Activated CD4-positive, alpha-beta memory T cell treated with anti-CD3 and anti-CD28 coated beads for 36 hours (primary cell): ENCODE data around the gene PARD3B. TPM values are rescaled to one million over a fixed set of nuclear protein-coding genes. Genes with fewer than 3 reads are reported as not detected.

Experiments used
- CTCF ChIA-PET: fragments of 350-600 bp; sonication (Branson Sonifier 250); formaldehyde crosslinking; loops from one replicate; lab custom pipeline; 2021; ENCODE audit warnings: antibody characterized with exemption, inconsistent platforms; lab: Charles Lee
- POLR2A ChIA-PET: fragments of 350-600 bp; sonication (Branson Sonifier 250); formaldehyde crosslinking; loops from one replicate; lab custom pipeline; 2021; ENCODE audit warnings: antibody characterized with exemption; lab: Charles Lee
- DNase-seq: peaks from one replicate; pipeline ENCODE4 v3.0.0-alpha.2; 2020
- H3K27ac Mint-ChIP-seq: one replicate; pipeline ENCODE4 v1.8.0; 2021; ENCODE audit warnings: mixed read lengths
- H3K27me3 Mint-ChIP-seq: one replicate; pipeline ENCODE4 v1.8.0; 2021; ENCODE audit warnings: mixed read lengths
- H3K36me3 Mint-ChIP-seq: one replicate; pipeline ENCODE4 v1.8.0; 2021; ENCODE audit warnings: mixed read lengths
- H3K4me1 Mint-ChIP-seq: one replicate; pipeline ENCODE4 v1.8.0; 2021; ENCODE audit warnings: low read depth, mixed read lengths
- H3K4me3 Mint-ChIP-seq: one replicate; pipeline ENCODE4 v1.8.0; 2021; ENCODE audit warnings: mild to moderate bottlenecking, mixed read lengths
- H3K9me3 Mint-ChIP-seq: one replicate; pipeline ENCODE4 v1.8.0; 2021; ENCODE audit warnings: mixed read lengths
- intact Hi-C: fragments of 100-400 bp; cut with micrococcal nuclease; formaldehyde crosslinking; loops from one replicate; pipeline ENCODE4 v1.15.1; 2023
- total RNA-seq, 2 experiments: library from RNA; stranded (reverse); gene quantifications; one replicate each; pipeline ENCODE4 v1.2.3, GENCODE V29; 2021

Gene PARD3B
- total RNA-seq, 2 experiments from 2014 or later, result 0.07 to 0.70 TPM

DNA sequence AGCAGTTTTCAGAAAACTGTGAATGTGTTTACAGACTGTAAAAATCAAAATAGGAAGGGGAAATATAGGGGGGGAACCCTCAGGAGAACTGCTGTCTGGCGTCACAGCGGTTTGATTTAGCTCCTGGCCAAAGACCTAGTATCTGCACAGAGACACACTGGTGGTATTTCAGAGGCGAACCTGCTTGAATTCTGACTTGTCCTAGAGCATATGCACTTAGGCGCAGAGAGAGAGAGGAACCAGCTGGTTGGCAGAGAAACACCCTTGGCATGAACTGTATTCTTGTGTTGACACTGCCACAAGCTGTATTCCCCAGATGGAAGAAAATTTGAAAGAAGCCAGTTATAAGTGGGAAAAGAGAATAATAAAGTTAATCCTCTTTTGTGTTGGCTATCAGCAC is 630.6 kb downstream of the PARD3B start:
- Mint-ChIP-seq H3K4me1 (no peaks in the 10 kb centered on the region), H3K36me3 (no peaks in the 10 kb centered on the region), H3K9me3 (no peaks in the 10 kb centered on the region), H3K4me3 (no peak overlapping the region), H3K27ac (no peak overlapping the region), H3K27me3 (no peaks in the 10 kb centered on the region)
- no peak for DNase-seq
- intact Hi-C loops, result no loop called here
- ChIA-PET CTCF (interaction anchor here (0.6 to 1.6 kb wide), 2 partner anchors 45 to 499 kb away, joined by 3 to 4 read pairs; no protein-coding TSS in a partner anchor), POLR2A (no interaction called here)

DNA sequence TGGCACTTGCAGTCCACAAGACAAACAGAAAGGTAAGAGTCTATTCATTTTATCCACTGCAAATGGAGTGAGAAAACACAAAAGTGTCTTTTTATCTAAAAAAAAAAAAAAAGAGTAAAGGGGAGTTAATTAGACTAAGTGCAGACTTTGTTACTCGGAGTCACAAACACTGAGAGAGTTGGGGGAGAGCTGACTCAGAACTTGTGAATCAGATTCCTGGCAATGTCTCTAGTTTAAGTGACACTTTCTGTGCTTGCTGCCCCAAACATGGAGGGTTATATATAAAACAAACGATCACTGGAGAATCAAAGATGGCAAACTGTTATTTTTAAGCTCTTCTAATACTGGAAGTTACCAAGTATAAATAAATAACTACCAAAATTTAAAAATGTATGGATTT is 631.3 kb downstream of the PARD3B start:
- no peaks in the 10 kb centered on the region for H3K4me1 Mint-ChIP-seq
- no peaks in the 10 kb centered on the region for H3K9me3 Mint-ChIP-seq
- ChIA-PET POLR2A (no interaction called here), CTCF (no interaction called here)
- no peak overlapping the region for H3K27ac Mint-ChIP-seq
- DNase-seq, result no peak
- intact Hi-C loops, result no loop called here
- no peak overlapping the region for H3K4me3 Mint-ChIP-seq
- H3K36me3 Mint-ChIP-seq, result no peaks in the 10 kb centered on the region
- no peaks in the 10 kb centered on the region for H3K27me3 Mint-ChIP-seq

DNA sequence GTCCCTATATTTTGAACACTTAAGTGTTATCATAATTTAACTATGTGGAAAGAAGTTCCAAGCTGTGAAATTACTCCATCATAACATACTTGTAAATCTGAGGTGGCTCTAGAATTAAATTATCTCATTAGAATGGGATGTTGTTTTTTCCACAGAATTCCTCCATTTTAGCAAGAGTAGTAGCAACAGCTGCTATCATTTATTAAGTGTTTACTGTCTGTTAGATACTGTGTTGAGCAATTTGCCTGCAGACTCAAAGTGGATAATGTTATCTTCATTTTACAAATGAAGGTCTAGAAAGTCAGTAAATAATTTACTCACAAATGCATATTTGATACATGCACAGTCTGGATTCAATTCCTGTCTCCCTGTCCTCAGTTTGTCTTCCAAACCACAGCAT is 632.3 kb downstream of the PARD3B start:
- no peak overlapping the region for H3K4me3 Mint-ChIP-seq
- H3K27ac Mint-ChIP-seq, result no peak overlapping the region
- ChIA-PET CTCF (no interaction called here), POLR2A (no interaction called here)
- H3K9me3 Mint-ChIP-seq, result no peaks in the 10 kb centered on the region
- no peaks in the 10 kb centered on the region for H3K27me3 Mint-ChIP-seq
- DNase-seq, result no peak
- no peaks in the 10 kb centered on the region for H3K36me3 Mint-ChIP-seq
- no peaks in the 10 kb centered on the region for H3K4me1 Mint-ChIP-seq
- intact Hi-C loops, result no loop called here

DNA sequence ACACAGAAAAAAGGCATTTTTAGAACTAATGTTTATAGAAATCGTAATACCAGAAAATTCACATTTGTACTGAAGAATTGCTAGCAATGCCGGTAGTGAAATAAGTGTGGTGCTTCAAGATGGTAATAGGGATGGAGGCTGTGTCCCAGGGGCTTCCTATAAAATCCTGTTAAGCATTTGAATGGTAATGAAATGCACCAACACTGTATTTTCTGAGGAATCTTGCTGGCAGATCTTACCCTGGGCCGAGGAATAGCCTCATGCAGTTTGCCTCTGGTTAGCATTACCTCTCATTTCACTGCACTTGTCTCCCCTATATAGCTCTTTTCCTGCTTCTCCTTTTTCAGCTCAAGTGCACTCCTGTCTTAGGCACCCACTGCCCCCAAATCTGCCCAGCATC is 635.5 kb downstream of the PARD3B start:
- no peak overlapping the region for H3K4me3 Mint-ChIP-seq
- H3K27me3 Mint-ChIP-seq, result no peaks in the 10 kb centered on the region
- ChIA-PET POLR2A (no interaction called here), CTCF (no interaction called here)
- no peak for DNase-seq
- H3K36me3 Mint-ChIP-seq, result no peaks in the 10 kb centered on the region
- H3K9me3 Mint-ChIP-seq, result no peaks in the 10 kb centered on the region
- no peak overlapping the region for H3K27ac Mint-ChIP-seq
- intact Hi-C loops, result no loop called here
- no peaks in the 10 kb centered on the region for H3K4me1 Mint-ChIP-seq

DNA sequence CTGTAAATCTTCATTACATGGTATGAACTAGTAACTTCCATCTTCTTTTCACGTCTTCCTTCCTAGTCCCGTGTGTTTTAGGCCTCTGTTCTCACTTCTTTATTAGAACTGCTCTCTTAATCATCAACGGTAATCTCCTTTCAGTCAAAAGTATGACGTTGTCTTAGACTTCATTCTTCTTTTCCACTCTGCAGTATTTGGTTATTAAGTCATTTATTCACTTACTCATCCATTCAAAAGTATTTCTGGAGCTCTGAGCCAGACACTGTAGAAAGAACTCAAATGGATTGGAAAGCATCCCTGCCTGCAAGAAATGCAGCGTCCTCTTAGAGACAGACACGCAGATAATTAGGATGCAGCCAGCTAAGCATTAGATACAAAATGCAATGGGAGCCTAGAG is 642.5 kb downstream of the PARD3B start:
- ChIA-PET CTCF (no interaction called here), POLR2A (no interaction called here)
- H3K4me3 Mint-ChIP-seq, result no peak overlapping the region
- intact Hi-C loops, result no loop called here
- no peak for DNase-seq
- no peak overlapping the region for H3K27ac Mint-ChIP-seq
- H3K27me3 Mint-ChIP-seq, result no peaks in the 10 kb centered on the region
- no peaks in the 10 kb centered on the region for H3K4me1 Mint-ChIP-seq
- no peaks in the 10 kb centered on the region for H3K9me3 Mint-ChIP-seq
- no peaks in the 10 kb centered on the region for H3K36me3 Mint-ChIP-seq

DNA sequence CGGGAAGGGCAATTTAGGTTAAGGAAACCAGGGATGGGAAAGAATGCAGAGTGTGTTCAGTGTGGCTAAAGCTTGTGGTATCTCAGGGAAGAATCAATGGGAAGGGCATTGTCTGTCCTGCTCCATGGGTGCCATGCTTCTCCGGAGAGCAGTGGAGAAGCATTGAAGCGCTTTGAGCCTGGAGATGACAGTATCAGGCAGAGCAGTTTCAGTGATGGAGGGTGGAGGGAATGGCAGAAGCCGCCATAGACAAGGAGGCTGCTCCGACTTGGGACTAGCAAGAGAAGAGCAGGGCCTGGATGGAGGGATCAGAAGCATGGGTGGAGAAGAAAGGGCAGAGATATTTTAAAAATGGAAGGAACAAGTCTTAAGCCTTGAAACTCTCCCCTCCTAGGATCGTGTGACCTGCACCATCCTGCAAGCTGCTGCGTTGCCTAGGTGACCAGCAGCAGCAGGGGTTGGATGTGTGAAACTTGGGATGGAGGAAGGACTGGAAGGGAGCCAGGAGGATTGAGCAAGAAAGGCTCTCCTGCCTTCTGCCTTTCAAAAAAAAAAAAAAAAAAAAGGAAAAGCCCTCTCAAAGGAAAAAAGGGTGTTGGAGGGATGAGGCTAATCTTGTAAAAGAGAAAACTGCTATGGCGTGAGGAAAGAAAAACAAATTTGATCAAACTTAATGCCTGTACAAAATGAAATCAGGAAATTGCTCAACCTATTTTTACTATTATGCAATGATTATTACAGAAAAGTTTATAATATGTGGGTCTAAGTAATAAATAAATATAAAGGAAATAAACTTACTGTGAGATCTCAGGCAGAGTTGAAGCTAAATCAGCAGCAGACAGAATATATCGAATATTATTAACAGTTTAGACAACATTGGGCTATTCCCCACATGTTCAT is 643.2 kb downstream of the PARD3B start:
- intact Hi-C loops, result no loop called here
- Mint-ChIP-seq H3K9me3 (no peaks in the 10 kb centered on the region), H3K4me3 (no peak overlapping the region), H3K4me1 (peaks cover 2% of the 10 kb centered on the region), H3K27me3 (no peaks in the 10 kb centered on the region), H3K36me3 (no peaks in the 10 kb centered on the region), H3K27ac (no peak overlapping the region)
- POLR2A ChIA-PET, result no interaction called here
- DNase-seq, result no peak
- CTCF ChIA-PET, result no interaction called here

DNA sequence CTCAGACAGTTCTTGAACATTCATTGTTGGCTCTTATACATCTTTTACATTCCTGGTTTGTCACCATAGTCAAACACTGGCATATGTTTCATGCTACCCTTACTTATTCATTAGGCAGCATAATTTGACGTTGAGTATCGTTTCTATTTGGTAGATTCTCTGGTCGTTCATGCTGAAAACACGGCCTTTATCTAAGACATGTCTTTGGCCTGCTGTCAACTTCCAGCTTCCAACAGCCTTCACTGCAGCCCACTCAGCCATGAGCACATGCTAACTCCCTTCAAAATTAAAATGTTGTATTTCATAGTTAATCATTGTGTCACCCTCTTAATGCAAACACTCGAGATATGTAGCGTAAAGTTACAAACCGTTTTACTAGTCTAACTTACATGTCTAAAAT is 644.0 kb downstream of the PARD3B start:
- no peaks in the 10 kb centered on the region for H3K9me3 Mint-ChIP-seq
- H3K36me3 Mint-ChIP-seq, result no peaks in the 10 kb centered on the region
- intact Hi-C loops, result no loop called here
- H3K4me3 Mint-ChIP-seq, result no peak overlapping the region
- DNase-seq, result no peak
- CTCF ChIA-PET, result no interaction called here
- POLR2A ChIA-PET, result no interaction called here
- no peak overlapping the region for H3K27ac Mint-ChIP-seq
- no peaks in the 10 kb centered on the region for H3K27me3 Mint-ChIP-seq
- peaks cover 3% of the 10 kb centered on the region for H3K4me1 Mint-ChIP-seq

DNA sequence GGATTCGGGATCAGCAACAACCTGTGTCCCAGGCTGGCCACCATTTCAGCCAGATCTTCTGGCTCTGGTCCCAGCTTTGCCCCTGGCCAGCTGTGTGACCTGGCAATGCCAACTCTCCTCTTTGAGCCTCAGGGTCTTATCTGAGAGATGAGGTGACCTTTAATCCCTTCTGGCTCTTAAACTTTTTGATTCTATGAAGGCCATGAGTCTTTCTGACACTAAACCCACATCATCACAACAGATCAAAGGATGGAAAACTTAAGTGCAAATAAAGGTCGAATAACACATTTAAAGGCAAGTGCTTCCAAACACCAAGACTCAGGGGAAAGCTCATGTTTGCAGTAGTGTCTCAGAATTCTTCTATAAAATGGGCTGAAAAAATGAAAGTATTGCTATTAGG is 645.3 kb downstream of the PARD3B start:
- POLR2A ChIA-PET, result interaction anchor here (0.7 kb wide), 1 partner anchor 382 kb away, joined by 4 read pairs; no protein-coding TSS in a partner anchor
- H3K9me3 Mint-ChIP-seq, result no peaks in the 10 kb centered on the region

DNA sequence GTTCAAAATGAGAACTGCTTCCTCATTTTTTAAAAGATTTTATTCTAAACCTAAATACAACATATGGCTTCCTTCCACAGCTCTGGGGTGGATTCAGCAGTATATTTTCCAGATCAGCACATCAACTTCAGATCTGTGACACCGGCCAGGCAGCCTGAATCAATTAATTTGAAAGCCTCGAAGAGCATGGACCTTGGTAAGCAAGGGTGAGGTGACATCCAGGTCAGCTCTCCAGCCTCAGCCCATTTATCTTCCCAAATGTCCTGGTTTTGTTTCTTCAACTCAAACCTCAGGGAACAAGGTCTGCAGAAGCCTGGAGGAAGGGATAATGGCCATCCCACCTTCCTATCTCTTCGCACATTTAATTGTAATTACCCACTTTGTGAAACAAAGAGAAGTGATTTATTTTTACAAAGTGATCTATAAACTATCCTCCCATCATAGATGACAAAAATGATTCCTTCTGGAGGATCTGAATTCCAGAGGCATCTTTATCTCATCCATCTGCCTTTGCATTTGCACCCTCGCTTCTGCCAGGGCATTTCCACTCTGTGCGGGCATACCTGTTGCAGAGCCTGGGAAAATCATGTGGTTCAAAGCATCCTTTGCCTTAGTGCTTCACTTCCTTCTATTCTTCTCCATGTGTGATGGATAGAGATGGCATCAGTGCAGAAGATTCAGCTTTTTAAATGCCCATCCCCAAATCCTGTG is 648.0 kb downstream of the PARD3B start:
- CTCF ChIA-PET, result no interaction called here
- H3K4me1 Mint-ChIP-seq, result peaks cover 9% of the 10 kb centered on the region

More for the DNA sequence above, 645.3 kb downstream of the PARD3B start:
- Mint-ChIP-seq H3K36me3 (no peaks in the 10 kb centered on the region), H3K4me1 (peaks cover 3% of the 10 kb centered on the region), H3K27me3 (no peaks in the 10 kb centered on the region), H3K27ac (no peak overlapping the region), H3K4me3 (no peak overlapping the region)
- CTCF ChIA-PET, result no interaction called here
- intact Hi-C loops, result no loop called here
- no peak for DNase-seq

DNA sequence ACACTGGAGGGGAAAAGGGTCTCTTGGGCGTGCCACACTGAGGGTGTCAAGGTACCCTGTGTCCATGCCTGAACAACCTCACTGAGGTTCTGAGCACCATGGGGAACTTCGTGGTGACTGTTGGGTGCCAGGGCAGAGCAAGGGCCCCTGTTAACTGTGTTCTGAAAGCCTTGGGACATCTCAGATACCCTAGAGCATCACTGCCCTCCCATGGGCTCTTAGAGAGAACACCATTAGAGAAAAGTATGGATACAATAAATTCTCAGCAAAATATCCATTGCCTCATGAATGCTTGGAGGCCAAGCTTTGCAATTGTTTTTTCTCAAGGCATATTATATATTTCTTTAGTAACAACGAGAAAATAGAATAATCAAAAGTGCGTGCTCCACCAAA is 648.6 kb downstream of the PARD3B start:
- no peak for DNase-seq
- no peaks in the 10 kb centered on the region for H3K36me3 Mint-ChIP-seq
- H3K4me1 Mint-ChIP-seq, result peaks cover 9% of the 10 kb centered on the region
- no peaks in the 10 kb centered on the region for H3K9me3 Mint-ChIP-seq
- no peak overlapping the region for H3K27ac Mint-ChIP-seq
- ChIA-PET POLR2A (no interaction called here), CTCF (no interaction called here)
- intact Hi-C loops, result no loop called here
- H3K4me3 Mint-ChIP-seq, result no peak overlapping the region
- no peaks in the 10 kb centered on the region for H3K27me3 Mint-ChIP-seq

More for the DNA sequence above, 648.0 kb downstream of the PARD3B start:
- DNase-seq, result no peak
- no peak overlapping the region for H3K27ac Mint-ChIP-seq
- H3K27me3 Mint-ChIP-seq, result no peaks in the 10 kb centered on the region
- no peaks in the 10 kb centered on the region for H3K36me3 Mint-ChIP-seq
- H3K9me3 Mint-ChIP-seq, result no peaks in the 10 kb centered on the region
- intact Hi-C loops, result no loop called here
- POLR2A ChIA-PET, result no interaction called here
- no peak overlapping the region for H3K4me3 Mint-ChIP-seq

DNA sequence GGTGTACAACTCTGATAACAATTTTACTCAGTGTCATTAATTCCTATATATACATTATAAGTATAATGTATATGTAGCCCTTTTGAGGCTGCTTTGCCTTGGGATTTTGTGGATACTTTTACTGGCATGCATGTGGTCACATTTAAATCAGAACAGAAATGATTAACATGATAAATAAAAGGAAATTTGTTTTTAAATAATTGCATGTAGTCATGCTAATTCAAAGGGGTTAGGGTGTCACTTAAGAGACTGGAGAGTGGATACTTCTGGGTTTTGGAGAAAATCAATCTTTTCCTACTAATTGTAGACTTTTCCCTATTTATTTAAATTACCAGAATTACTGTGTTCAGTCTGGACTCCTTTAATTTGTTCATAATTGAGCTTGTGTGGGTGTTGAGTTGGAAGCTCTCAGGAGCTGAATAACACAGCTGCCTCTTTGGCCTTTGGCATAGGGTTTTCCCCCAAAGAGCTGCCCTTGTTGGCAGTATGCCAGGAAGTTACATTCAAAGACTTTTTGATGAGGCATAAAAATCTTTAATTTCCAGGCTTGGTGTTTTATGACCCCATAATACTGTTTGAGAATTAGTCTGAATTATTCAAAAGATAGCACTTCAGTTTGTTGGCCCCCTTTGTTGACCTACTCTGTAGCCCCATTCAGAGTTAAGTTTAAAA is 652.3 kb downstream of the PARD3B start:
- peaks cover 9% of the 10 kb centered on the region for H3K4me1 Mint-ChIP-seq
- H3K36me3 Mint-ChIP-seq, result no peaks in the 10 kb centered on the region
- ChIA-PET CTCF (no interaction called here), POLR2A (no interaction called here)
- H3K4me3 Mint-ChIP-seq, result no peak overlapping the region
- DNase-seq, result no peak
- H3K9me3 Mint-ChIP-seq, result no peaks in the 10 kb centered on the region
- intact Hi-C loops, result no loop called here
- H3K27ac Mint-ChIP-seq, result no peak overlapping the region
- no peaks in the 10 kb centered on the region for H3K27me3 Mint-ChIP-seq

DNA sequence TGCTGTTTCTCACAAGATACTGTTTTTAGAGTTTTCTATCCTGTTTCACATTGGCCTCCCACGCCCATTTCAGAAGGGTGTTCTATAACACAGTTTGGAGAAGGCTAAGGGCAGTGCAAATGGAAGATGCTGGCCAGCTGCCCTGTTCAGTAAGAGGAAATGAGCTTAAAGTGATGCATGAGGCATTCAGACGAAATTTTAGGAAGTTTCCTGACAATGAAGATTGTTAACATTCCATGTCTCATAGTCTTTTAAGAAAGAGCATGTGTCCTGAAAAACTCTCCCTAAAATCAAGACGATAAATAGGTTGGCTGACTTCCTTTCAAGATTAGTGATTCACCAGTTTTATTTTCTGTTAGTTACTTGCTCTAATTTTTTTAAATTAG is 652.9 kb downstream of the PARD3B start:
- intact Hi-C loops, result no loop called here
- POLR2A ChIA-PET, result no interaction called here
- no peak for DNase-seq
- no peak overlapping the region for H3K4me3 Mint-ChIP-seq
- H3K36me3 Mint-ChIP-seq, result no peaks in the 10 kb centered on the region
- CTCF ChIA-PET, result no interaction called here
- H3K27me3 Mint-ChIP-seq, result no peaks in the 10 kb centered on the region
- H3K27ac Mint-ChIP-seq, result no peak overlapping the region
- peaks cover 9% of the 10 kb centered on the region for H3K4me1 Mint-ChIP-seq
- H3K9me3 Mint-ChIP-seq, result no peaks in the 10 kb centered on the region
